ENCODE measurements around the gene SP2.

Gene SP2

DNA sequence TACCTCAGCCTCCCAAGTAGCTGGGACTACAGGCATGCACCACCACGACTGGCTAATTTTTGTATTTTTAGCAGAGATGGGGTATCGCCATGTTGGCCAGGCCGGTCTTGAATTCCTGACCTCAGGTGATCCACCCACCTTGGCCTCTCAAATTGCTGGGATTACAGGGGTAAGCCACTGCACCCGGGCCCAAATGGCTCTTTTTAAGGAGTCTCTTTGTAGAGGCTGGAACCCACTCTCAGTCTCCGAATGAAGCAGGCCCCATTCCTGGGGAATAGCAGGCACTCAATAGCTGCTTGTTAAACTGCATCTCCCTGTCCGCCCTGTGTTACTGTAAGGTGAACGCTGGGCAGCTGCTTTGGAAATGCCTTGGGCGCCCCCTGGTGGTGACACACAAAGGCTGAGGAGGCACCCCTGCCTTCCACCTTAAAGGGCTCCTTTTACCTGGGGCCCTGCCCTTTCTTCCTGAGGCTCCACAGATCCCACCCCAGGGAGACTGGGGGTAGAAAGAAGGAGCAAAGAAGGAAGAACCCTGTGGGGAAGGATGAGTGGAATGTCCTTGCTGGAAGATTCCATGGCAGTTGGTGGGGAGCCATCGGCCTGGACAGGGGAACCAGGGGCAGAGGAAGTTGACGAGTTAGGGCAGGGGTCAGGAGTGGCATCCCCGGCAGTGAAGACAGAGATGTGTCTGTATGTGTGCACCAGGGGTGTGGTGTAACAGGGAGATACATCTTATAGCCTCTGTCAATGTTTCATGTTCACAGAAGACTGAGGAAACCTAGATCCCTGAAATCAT is 6.1 kb upstream of the SP2 start:
- peak; percentile 62 for DNase-seq (ENCODE audit: low read depth)

DNA sequence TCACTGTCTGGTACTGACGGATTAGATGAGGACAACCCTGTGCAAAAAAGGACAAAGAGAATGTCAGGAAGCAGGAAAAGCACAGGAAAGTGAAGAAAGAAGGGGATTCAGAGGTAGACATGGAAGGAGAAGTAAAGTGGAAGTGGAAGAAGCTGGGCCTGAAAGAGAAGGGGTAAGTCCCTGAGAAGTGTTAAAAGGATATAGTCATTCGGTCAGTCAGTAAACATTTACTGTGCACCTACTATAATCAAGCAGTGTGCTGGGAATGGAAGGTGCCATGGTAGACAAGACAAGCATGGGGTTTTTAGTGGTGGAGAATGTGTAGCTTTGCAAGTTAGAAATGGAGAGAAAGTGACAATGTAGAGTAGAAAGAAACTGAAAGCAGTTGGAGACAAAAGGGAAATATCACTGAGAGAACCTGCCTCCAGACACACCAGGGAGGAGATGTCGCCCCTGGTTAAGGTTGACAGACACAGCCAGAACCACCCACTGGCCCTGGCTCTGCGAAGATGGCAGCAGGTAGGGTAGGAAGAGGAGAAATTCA is 4.4 kb upstream of the SP2 start:
- DNase-seq (ENCODE audit: low read depth) = no peak

DNA sequence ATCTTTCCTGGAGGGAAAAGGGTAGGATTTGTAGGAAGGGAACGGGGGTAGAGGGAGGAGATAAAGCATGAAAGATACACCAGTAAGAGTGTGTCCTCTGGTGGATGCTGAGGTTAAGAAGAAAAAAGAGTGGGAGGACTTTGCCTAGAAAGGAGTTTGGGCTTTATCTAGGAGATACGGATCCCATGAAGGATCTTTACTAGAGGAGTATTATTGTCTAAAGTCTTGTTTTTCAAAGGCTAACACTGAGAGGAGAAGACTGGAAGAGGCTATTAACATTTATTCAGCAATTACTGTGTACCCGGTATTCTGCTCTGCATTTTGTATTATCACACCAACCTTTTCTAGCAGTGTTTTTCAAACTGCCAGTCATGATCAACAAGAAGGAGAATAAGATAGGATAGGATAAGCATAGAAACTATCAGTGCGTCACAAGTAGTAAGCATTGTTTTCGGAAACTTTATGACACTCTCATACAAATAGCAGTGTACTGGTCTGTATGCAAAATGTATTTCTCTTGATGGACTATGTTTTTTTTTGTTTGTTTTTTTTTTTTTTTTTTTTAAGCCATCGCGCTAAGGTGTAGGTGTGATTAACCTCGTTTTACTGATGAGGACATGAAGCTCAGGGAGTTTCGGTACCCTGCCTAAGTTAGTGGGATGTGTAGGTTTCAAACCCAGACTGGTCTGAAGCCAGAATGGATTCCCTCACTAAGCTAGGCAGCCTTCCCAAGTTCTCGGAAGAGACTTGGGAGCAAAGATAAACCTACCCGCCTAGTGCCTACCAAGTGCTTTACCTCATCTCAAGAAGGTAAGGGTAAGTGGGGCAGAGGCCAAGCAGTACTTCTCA is 1.3 kb upstream of the SP2 start:
- DNase-seq (ENCODE audit: low read depth) = no peak

DNA sequence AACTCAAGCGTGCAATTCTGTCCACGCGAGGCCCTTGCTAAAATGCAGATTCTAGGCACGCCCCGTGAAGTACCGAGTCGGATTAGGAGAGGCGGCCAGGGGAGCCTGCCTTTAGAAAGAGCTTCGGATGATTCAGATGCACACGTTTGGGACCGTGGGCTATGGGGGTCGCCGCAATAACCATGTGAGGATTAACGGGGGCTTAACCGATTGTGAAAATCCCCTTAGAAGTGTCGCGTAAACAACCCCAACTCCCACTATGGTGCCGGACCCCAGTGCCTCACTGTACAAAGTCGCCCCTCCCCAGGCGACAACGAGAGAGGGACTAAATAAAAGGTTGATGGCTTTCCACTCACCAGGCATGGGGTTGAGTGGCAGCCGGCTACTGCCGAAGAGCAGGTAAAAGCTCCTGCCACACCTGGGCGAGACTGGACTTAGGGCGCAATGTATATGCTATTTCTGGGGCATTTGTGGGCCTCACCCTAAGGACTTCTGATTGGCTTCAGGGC is 635 bp upstream of the SP2 start:
- DNase-seq (ENCODE audit: low read depth) = no peak

DNA sequence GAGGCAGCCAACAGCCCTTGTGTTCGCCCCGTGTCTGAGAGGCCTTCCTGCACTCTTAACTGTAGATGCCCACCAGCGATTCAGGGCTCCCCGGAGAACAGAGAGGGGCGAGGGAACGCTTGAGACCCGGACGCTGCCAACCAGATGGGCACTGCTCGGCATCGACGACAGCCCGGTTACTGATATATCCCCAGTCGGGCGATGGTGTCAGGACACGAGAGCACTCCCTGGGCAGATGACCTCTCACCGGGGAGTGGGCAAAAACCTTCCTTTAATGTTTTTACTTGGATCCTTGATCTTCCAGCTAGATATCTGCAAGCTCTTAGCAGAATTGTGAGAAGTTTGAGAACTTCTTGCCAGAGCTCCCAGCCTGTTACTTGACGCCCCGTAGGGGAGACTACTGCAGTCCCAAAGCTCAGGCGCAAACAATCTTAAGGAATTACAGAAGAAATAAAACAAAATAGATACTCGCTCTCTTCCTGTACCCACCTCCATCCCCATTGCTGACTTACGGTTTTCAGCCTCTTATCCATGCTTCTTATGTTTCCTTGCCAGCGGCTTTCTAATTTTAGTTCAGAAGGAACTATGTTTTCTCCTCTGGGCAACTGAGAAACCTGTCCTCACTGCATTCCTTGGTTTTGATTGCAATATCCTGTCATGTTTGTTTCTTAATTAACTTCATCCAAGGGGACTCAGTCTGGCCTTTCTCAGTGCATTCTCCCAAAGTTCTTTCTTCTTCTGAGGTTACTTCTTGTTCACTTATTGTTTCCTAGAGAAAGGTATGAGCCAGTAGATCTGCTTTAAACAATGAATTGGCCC is 845 bp downstream of the SP2 start:
- DNase-seq (ENCODE audit: low read depth) = no peak

DNA sequence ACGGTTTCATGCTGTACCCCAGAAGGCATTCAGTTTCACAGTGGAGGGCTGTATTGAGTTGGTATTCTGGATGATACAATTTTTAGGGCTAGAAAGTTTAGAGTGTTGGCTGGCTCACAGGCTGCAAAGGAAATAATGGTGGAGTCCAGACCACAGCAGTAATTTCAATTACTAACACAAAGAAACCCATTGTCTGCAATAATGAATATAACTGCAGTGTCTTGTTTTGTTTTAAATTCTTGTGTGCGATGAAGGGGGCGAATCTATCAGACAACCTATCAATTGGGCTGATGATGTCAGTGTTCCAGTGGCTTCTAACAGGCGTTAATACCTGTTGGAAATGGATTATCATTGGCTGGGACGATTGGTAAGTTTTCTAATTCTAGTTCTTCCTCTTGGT is 1.5 kb downstream of the SP2 start:
- DNase-seq (ENCODE audit: low read depth) = no peak

DNA sequence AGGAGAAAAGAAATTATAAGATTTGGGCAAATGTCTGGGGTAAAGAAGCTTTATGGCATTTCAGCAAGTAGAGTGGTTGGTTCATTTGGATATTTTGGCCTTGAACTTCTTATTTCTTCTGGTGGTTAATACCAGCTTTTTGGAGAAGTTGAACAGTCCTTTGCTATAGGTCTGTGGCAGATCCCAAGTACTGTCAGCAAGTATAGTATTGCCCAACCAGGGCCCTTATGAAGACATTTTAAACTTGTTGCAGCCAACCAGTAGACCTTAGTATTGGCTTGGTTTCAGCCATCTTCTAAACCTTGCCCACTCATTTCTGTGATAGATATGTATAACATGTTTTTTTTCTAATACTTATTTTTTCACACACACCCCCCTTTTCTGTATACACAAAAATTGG is 2.2 kb downstream of the SP2 start:
- DNase-seq (ENCODE audit: low read depth) = no peak

DNA sequence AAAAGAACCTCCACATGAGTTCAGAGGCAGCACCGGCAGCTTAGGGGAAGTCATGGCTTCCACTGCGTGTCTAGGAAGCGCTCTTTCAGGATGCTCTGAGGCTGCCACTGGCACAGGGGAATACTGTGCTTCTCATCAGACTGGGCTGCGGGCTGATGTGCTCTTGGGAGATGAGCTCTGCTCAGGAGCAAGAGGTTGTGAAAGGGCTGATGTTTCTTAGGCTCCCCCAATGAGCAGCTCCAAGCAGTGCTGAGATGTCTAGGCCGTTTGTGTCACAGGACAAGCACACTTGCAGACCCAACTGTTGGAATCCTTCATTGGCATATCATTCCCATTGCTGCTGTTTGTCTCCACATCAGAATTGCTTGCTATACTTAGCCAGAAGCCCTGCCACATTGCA is 3.6 kb downstream of the SP2 start:
- DNase-seq (ENCODE audit: low read depth) = no peak

DNA sequence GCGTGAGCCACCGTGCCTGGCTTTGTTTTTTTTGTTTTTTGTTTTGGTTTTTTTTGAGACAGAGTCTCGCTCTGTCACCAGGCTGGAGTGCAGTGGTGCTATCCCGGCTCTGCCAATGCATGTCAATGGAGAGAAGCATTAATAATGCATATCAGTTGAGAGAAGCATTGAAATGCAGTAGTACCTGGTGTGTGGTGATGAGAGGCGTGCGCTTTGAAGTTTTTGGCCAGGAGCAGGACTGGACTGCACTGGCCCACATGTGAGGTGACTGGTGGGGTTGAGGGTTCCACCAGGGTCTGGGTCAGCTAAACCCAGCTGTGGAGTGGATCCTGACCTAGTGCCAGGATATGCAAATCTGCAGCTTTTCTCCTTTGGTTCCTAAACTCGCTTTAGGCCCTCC is 5.4 kb downstream of the SP2 start:
- DNase-seq (ENCODE audit: low read depth) = no peak

DNA sequence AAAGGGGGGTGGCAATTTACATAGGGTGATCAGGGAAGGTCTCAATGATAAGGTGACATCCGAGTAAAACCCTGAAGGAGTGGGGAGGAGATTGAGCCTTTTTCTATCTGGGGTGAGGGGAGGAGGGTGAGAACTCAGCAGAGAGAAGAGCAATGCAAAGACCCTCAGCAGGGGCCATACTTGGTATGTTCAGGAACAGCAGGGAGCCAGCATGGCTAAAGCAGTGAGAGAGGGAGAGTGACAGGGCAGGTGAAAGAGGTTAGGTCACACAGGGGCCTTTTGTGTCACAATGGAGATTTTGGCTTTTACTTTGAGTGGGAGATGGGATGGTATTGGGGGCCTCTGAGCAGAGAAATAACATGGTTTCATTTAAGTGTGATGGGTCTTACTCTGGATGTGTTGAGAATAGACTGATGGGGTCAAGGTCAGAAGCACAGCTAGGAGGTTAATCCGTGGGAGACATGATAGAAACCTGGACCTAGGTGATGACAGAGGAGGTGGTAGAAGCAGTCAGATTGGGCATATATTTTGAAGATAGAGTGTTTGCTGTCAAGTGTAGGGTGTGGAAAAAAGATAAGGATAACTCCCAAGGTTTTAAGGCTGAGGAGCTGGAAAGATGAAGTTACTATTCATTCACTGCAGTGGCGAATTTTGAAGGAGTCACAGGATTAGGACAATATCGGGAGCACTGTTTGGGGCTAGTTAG is 6.2 kb downstream of the SP2 start:
- no peak for DNase-seq (ENCODE audit: low read depth)

DNA sequence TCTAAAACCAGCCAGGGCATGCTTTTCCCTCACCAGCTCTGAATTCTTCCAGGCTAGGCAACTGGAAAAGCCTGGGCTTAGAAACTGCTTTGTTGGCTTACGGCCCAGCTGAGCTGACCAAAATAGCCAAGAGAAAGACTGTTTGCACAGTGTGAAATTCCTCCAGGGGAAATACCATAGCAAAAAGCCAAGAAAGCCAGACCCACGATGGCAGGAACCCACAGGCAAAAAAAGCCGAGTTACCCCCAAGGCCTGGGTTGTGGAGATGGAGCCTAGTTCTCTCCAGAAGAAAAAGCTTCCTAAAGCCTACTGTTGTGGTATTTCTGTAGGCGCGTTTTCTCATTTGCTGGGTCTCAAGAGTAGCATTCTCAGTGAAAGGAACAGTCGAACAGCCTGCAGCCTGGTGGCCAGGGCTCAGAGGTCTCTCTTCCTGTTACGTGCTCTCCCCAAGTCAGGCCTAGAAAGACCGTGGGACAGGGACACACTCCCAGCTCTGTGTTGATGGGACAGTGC is 9.2 kb downstream of the SP2 start:
- DNase-seq (ENCODE audit: low read depth) = peak; percentile 50

DNA sequence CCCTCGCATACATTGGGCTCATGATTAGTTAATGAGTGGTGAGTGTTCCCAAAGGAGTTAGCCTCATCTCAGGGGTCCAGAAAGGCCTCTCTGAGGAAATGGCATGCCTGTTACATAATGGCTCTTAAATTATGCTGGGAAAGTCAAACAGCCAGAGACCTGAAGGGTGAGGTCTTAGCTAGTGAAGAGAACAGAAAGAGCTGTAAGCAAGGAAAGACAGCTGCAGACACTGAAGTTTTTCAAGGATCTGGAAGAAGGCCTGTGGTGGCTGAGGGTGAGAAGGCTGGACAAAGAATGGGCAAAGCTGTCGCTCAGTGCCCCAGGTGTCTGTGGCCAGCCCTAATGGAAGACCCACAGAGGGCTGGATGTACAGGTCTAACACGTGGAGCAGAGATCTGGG is 10.4 kb downstream of the SP2 start:
- no peak for DNase-seq (ENCODE audit: low read depth)

DNA sequence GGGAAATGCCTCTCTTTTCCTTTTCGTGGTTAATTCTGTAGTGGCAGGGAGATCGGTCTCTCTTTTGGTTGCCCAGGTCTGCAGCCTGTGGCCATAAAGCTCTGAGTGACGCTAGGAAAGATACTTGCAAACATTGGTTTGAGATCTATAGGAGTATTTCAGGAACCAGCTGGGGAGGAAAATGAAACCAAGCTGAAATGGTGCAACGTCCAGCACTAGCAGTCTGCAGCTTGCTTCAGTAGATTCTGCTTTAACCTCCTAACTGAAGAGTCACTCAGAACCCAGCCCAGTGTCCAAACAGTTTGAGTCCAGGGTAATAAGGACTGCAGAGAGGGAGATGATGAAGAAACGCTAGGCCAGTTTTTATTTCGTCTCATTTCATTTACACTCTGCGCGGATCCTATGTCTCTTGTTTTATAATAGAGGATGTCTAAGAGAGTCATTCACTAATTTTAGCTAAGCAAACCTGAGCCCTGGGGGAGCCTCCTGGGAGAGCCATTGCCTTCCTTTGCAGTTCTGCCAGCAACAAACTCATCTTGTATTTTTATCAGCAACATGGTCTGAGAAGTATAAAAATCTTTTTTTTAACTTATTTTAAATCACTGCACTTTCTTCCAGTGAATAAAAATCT is 12.0 kb downstream of the SP2 start:
- no peak for DNase-seq (ENCODE audit: low read depth)

DNA sequence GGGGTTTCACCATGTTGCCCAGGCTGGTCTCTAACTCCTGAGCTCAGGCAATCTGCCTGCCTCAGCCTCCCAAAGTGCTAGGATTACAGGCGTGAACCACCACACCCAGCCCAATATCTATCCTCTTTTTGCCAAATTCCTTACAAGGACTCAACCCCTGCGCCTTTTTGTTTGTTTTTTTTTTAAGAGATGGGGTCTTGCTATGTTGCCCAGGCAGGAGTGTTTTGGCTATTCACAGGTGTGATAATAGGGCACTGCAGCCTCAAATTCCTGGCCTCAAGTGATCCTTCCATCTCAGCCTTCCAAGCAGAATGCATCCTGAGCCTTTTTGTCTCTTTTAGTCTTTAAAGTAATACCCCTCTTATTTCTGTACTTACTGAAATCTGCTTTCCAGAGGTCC is 17.0 kb downstream of the SP2 start:
- DNase-seq (ENCODE audit: low read depth) = no peak

DNA sequence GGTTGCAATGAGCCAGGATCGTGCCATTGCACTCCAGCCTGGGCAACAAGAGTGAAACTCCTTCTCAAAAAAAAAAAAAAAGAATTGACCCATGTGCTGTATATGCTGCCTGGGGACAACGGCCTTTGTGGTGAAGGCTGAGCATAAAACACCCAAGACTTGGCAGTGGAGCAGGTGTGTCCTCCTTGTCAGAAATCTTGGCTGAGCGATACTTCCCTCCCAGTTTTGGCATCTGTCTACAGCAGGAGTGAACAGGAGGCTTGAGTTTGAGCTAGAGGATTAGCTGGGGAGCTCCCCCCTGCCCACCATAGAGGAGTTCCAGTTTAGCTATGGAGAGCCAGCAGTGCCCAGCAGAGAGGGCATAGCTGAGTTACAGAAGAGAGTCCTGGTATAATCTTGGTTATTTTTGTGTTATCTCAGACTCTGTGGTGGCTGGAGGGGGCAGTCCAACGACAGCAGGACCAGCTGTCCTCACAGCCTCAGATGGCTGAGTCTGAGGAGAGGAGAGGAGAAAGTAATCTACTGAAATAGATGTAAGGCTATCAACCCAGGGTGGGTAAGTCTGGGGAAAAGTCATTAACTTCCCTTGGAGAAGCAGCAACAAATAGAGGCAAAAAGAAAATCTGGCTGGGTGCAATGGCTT is 18.4 kb downstream of the SP2 start:
- DNase-seq (ENCODE audit: low read depth) = no peak

DNA sequence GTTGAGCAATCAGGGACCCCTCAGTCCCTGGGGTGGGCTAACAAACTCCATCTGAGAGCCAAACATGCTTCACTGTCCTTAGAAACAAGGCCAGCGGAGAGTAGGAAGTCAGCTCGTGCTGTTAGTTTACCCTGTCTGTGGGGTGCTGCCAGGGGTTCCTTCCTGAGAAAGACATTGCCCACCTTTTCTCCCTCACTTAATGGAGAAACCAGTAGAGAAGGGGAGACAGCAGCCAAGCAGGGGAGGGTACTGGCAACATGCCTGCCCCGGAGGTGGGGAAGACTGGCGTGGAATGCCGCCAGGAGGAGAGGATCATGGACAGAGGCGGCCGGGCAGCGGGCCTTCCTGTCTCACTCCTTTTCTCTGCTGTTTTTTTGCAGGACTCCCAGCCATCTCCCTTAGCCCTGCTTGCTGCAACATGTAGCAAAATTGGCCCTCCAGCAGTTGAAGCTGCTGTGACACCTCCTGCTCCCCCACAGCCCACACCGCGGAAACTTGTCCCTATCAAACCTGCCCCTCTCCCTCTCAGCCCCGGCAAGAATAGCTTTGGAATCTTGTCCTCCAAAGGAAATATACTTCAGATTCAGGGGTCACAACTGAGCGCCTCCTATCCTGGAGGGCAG is 19.9 kb downstream of the SP2 start:
- DNase-seq (ENCODE audit: low read depth) = no peak

DNA sequence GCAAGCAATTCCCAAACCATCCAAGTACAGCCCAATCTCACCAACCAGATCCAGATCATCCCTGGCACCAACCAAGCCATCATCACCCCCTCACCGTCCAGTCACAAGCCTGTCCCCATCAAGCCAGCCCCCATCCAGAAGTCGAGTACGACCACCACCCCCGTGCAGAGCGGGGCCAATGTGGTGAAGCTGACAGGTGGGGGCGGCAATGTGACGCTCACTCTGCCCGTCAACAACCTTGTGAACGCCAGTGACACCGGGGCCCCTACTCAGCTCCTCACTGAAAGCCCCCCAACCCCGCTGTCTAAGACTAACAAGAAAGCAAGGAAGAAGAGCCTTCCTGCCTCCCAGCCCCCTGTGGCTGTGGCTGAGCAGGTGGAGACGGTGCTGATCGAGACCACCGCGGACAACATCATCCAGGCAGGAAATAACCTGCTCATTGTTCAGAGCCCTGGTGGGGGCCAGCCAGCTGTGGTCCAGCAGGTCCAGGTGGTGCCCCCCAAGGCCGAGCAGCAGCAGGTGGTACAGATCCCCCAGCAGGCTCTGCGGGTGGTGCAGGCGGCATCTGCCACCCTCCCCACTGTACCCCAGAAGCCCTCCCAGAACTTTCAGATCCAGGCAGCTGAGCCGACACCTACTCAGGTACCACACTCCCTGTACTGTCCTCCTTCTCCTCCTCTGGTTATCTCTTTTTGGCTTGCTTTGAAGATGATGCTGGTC is 20.6 kb downstream of the SP2 start:
- no peak for DNase-seq (ENCODE audit: low read depth)

DNA sequence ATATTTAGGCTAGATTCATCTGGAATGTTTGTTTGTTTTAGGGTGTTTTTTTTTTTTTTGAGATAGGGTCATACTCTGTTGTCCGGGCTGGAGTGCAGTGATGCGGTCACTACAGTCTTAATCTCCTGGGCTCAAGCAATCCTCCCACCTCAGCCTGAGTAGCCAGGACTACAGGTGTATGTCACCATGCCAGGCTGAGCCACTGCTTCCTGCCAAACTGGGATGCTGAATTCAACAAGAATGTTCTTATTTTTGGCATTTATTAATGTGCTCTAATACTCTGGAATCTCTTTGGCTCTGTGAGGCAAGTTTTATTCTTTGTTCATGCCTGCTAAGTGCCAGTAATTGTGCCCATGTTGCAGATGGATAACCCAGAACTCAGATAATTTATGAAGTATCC is 21.5 kb downstream of the SP2 start:
- no peak for DNase-seq (ENCODE audit: low read depth)

DNA sequence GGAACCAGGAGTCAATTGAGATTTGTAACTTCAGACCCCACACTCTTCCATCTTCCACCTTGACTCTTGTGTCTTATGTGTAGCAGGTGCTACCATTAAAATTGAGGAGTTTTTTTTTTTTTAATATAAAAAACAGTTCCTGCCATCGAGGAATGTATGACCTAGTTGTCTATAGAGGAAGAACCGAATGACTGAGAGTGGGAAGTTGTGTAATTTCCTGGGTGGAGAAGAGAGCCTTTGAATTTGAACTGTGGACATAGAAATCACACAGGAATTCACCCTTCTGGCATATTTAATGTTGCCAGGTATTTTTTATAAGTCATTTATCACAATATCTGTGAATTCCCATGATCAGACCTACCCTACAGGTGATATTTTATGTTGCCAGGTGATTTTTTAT is 22.0 kb downstream of the SP2 start:
- DNase-seq (ENCODE audit: low read depth) = no peak
